MM.1S (cell line): Measurements from ENCODE around the gene JTB.

Experiments used
- DNase-seq: peaks from one replicate; pipeline ENCODE4 v3.0.0-alpha.2; 2015
- H2AFZ ChIP-seq: fragments of 300-600 bp; sonication (generic); 2 replicates; pipeline ENCODE4 v1.6.0; 2016; ENCODE audit warnings: antibody characterized with exemption, low read length
- H3F3A ChIP-seq: fragments of 300-600 bp; sonication (generic); 2 replicates; pipeline ENCODE4 v1.6.1; 2016; ENCODE audit warnings: mild to moderate bottlenecking, antibody characterized with exemption, low read length, moderate library complexity, mixed read lengths; ENCODE audit not compliant: insufficient read depth
- H3K27ac ChIP-seq: fragments of 300-600 bp; sonication (generic); 2 replicates; pipeline ENCODE4 v1.5.1; 2016; ENCODE audit warnings: mild to moderate bottlenecking, low read length
- H3K27me3 ChIP-seq: fragments of 300-600 bp; sonication (generic); replicated peaks from 2 replicates; pipeline ENCODE4 v1.6.0; 2016; ENCODE audit warnings: low read length; ENCODE audit not compliant: insufficient read depth
- H3K36me3 ChIP-seq: fragments of 300-600 bp; sonication (generic); replicated peaks from 2 replicates; pipeline ENCODE4 v1.6.1; 2016; ENCODE audit warnings: mild to moderate bottlenecking, low read length, mixed read lengths; ENCODE audit not compliant: insufficient read depth
- H3K4me1 ChIP-seq: fragments of 300-600 bp; sonication (generic); 2 replicates; pipeline ENCODE4 v1.6.1; 2016; ENCODE audit warnings: low read length, mixed read lengths
- H3K4me2 ChIP-seq: fragments of 300-600 bp; sonication (generic); 2 replicates; pipeline ENCODE4 v1.6.0; 2016; ENCODE audit warnings: low read depth, low read length
- H3K4me3 ChIP-seq: fragments of 300-600 bp; sonication (generic); 2 replicates; pipeline ENCODE4 v1.5.1; 2016; ENCODE audit warnings: low read length, mixed read lengths
- H3K79me2 ChIP-seq: fragments of 300-600 bp; sonication (generic); 2 replicates; pipeline ENCODE4 v1.6.1; 2016; ENCODE audit warnings: mixed run types, low read length, mixed read lengths
- H3K9ac ChIP-seq: fragments of 300-600 bp; sonication (generic); 2 replicates; pipeline ENCODE4 v1.6.1; 2016; ENCODE audit warnings: low read length, mixed read lengths
- H3K9me2 ChIP-seq: fragments of 300-600 bp; sonication (generic); replicated peaks from 2 replicates; pipeline ENCODE4 v1.6.1; 2016; ENCODE audit warnings: mild to moderate bottlenecking, low read length, mixed read lengths; ENCODE audit not compliant: insufficient read depth
- H3K9me3 ChIP-seq: fragments of 300-600 bp; sonication (generic); replicated peaks from 2 replicates; pipeline ENCODE4 v1.6.1; 2016; ENCODE audit warnings: mild to moderate bottlenecking, low read length, mixed read lengths; ENCODE audit not compliant: insufficient read depth
- H4K20me1 ChIP-seq: fragments of 300-600 bp; sonication (generic); 2 replicates; pipeline ENCODE4 v1.6.1; 2016; ENCODE audit warnings: mild to moderate bottlenecking, low read length, moderate library complexity, mixed read lengths; ENCODE audit not compliant: insufficient read depth
- EZH2 ChIP-seq: fragments of 300-600 bp; sonication (generic); optimal IDR thresholded peaks from 2 replicates; pipeline ENCODE3; 2017; ENCODE audit warnings: low read depth, mild to moderate bottlenecking, antibody characterized with exemption, low read length, mixed read lengths
- EZH2phosphoT487 ChIP-seq: fragments of 300-600 bp; sonication (generic); IDR thresholded peaks from 2 replicates; pipeline ENCODE4 v1.6.1; 2018; ENCODE audit warnings: antibody characterized with exemption, low read length
- TF ChIP-seq, protein P1 (sequence below): fragments of 300-600 bp; sonication (generic); IDR thresholded peaks from 2 replicates; pipeline ENCODE4 v1.5.1; 2016; ENCODE audit warnings: antibody characterized with exemption, low read length, mixed read lengths

JTB gene

DNA sequence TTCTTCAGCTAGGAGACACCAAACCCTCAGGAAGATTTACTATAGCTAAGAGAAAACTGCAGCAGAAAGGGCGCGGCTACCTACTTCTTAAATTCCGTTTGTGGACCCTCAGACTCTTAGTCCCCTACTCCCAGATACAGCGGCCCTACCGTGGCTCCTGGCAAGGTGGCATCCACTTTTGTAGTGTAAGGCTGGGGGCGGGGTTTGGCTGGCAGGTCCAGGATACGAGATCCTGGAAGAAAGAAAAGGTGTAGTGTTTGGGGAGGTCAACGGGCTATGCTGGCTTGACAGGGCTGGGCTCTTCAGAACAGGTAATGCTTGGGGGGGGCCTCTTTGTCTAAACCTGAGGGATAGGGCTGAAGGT is 9.5 kb downstream of the JTB start:
- peak overlapping the region; percentile 88; the same call in 1 of the 2 replicates for H3K27ac ChIP-seq
- no peaks in the 10 kb centered on the region for H3K9me2 ChIP-seq
- H3K4me2 ChIP-seq: peak overlapping the region; percentile 98
- no peaks in the 10 kb centered on the region for H3K36me3 ChIP-seq
- H3F3A ChIP-seq: peaks cover 35% of the 10 kb centered on the region
- peak overlapping the region; percentile 84 for H3K9ac ChIP-seq
- H3K4me3 ChIP-seq: peak overlapping the region; percentile 80
- no peaks in the 10 kb centered on the region for H4K20me1 ChIP-seq
- DNase-seq: no peak
- no peaks in the 10 kb centered on the region for H3K9me3 ChIP-seq
- no peak for TF ChIP-seq EZH2
- no peak for TF ChIP-seq EZH2phosphoT487
- TF ChIP-seq, protein P1, sequence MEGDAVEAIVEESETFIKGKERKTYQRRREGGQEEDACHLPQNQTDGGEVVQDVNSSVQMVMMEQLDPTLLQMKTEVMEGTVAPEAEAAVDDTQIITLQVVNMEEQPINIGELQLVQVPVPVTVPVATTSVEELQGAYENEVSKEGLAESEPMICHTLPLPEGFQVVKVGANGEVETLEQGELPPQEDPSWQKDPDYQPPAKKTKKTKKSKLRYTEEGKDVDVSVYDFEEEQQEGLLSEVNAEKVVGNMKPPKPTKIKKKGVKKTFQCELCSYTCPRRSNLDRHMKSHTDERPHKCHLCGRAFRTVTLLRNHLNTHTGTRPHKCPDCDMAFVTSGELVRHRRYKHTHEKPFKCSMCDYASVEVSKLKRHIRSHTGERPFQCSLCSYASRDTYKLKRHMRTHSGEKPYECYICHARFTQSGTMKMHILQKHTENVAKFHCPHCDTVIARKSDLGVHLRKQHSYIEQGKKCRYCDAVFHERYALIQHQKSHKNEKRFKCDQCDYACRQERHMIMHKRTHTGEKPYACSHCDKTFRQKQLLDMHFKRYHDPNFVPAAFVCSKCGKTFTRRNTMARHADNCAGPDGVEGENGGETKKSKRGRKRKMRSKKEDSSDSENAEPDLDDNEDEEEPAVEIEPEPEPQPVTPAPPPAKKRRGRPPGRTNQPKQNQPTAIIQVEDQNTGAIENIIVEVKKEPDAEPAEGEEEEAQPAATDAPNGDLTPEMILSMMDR: no peak
- H3K27me3 ChIP-seq: no peaks in the 10 kb centered on the region
- H3K79me2 ChIP-seq: peaks cover 23% of the 10 kb centered on the region
- H3K4me1 ChIP-seq: peaks cover 20% of the 10 kb centered on the region
- peak overlapping the region; percentile 95 for H2AFZ ChIP-seq

DNA sequence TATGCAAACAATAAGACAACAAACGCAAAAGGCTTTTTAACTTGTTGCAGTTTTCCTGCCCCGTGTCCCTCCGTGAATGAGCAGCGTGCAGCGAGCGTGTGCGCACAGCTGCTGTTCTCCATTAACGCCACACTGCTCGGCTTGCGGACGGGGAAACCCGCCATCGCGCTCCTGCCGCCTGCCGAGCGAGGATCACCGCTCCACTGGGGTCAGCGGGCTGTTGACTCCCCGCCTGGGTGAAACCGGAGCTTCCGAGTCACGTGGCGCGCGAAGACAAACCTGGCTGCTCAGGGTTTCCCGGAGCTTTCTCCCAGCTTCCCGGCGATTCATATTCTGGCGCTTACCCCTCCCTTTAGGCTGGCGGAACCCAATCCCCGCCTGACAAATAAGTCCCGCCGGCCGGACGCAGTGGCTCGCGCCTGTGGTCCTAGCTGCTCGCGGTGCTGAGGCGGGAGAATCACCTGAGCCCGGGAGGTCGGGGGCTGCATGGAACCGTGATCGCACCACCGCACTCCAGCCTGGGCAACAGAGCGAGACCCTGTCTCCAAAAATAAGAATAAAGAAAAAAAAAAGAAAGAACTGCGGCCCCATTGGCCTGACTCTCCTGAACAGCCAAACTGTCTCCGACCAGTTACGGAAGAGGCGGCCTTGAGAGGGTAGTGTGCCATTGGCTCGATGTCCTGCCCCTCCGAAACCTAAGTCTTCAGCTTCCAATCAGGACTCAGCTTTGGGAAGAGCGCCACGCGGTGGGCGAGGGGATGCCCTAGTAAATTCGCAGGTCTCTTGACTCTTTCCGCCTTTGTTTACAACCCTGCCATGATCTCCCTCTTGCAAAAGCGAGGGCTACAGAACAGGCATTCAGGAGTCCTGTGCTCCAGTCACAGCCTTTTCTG is 10.1 kb downstream of the JTB start, which contains the start of gene CREB3L4:
TSS of gene CREB3L4 (plus strand) at position 796 of the 893 bp plus-strand sequence. CDS start 624 bp downstream, outside the sequence.
- H2AFZ ChIP-seq: peak within 1 kb of the TSS; percentile 95
- peaks cover 29% of the 10 kb centered on the region for H3K79me2 ChIP-seq
- no peaks in the 10 kb centered on the region for H3K9me2 ChIP-seq
- no peaks in the 10 kb centered on the region for H3K27me3 ChIP-seq
- peak within 1 kb of the TSS; percentile 98 for H3K4me2 ChIP-seq
- H3K9ac ChIP-seq: peak within 1 kb of the TSS; percentile 84
- H3K4me3 ChIP-seq: peak within 1 kb of the TSS; percentile 80
- no peaks in the 10 kb centered on the region for H3K36me3 ChIP-seq
- no peaks in the 10 kb centered on the region for H3K9me3 ChIP-seq
- H3F3A ChIP-seq: peaks cover 29% of the 10 kb centered on the region
- H3K4me1 ChIP-seq: peaks cover 23% of the 10 kb centered on the region
- H4K20me1 ChIP-seq: no peaks in the 10 kb centered on the region
- H3K27ac ChIP-seq: peak within 1 kb of the TSS; percentile 88
- peak; percentile 99 for DNase-seq
- TF ChIP-seq EZH2: no peak
- TF ChIP-seq, protein P1: peak; percentile 61

DNA sequence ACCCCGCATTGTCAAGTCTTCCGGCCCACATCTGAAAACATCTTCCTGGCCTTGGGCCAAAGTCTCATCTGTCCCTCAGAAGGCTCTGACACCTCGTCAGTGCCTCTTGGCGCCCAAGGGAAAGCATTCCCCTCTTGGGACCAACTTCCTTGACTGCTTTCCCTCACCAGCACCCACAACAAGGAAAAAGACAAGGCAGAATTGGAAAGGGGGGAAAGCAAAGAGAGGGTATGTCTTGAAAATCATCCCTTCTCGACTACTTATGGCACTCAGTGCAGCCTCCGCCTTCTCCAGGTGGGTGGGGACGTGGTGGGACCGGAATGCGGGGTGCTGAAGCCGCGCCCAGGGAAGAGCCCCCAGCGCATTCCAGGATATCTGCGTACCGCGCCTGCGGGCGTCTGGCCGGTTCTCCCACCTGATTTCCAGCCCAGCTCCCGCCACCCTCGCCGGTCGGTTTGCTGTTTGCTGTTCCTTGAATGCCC is 13.6 kb downstream of the JTB start:
- no peaks in the 10 kb centered on the region for H3K9me2 ChIP-seq
- H3K4me3 ChIP-seq: peak overlapping the region; percentile 74
- peak overlapping the region; percentile 92 for H3K4me2 ChIP-seq
- peaks cover 29% of the 10 kb centered on the region for H3K4me1 ChIP-seq
- peak overlapping the region; percentile 20; the same call in 1 of the 2 replicates for H3K27ac ChIP-seq
- H3K79me2 ChIP-seq: peaks cover 41% of the 10 kb centered on the region
- H3K9me3 ChIP-seq: no peaks in the 10 kb centered on the region
- H2AFZ ChIP-seq: peak overlapping the region; percentile 77
- peak overlapping the region; percentile 66 for H3K9ac ChIP-seq
- DNase-seq: peak; percentile 34
- no peaks in the 10 kb centered on the region for H4K20me1 ChIP-seq
- TF ChIP-seq, protein P1: no peak
- no peak for TF ChIP-seq EZH2
- no peak for TF ChIP-seq EZH2phosphoT487
- H3K27me3 ChIP-seq: no peaks in the 10 kb centered on the region
- peaks cover 26% of the 10 kb centered on the region for H3F3A ChIP-seq
- H3K36me3 ChIP-seq: no peaks in the 10 kb centered on the region
